Measurements from ENCODE around the gene JAKMIP1. TPM values are rescaled to one million over a fixed set of nuclear protein-coding genes. Genes with fewer than 3 reads are reported as not detected.

The JAKMIP1 gene
- total and polyA plus RNA-seq, 12 donors = 0.14 to 5.3 (median 2.9) TPM; not detected in 2

GRCh38 chr4:6189511-6189910, 10.8 kb downstream of the JAKMIP1 start:
- Histone ChIP-seq H3K4me1 (replicated peaks in 1 of 2) (no peaks in the 10 kb centered on the region), H3K27ac (no peak overlapping the region), H3K27me3 (peaks cover 3% of the 10 kb centered on the region), H3K4me3 (no peak overlapping the region), H3K36me3 (replicated peaks in 1 of 2) (no peaks in the 10 kb centered on the region), H3K9me3 (replicated peaks in 1 of 3) (no peaks in the 10 kb centered on the region)
- WGBS, 4 donors = 75 to 90% (median 86%) methylated on average over 5 of the region's 5 CpGs
- intact Hi-C loops (cut with DNase I) = no loop called here
- TF ChIP-seq POLR2A (IDR thresholded peaks at IDR 0.05) = no peak
- TF ChIP-seq CTCF (IDR thresholded peaks at IDR 0.05) = no peak
- DNase-seq = no peak

- H3K9me3 ChIP-seq (replicated peaks in 1 of 3) = no peaks in the 10 kb centered on the region
- peak in 1 of 7 donors; percentile 65 for DNase-seq
- intact Hi-C loops (cut with DNase I) = no loop called here
- H3K4me1 ChIP-seq (replicated peaks in 1 of 2) = no peaks in the 10 kb centered on the region
- no peak for TF ChIP-seq POLR2A (IDR thresholded peaks at IDR 0.05)
- TF ChIP-seq CTCF (IDR thresholded peaks at IDR 0.05) = no peak
- no peak overlapping the region for H3K27ac ChIP-seq
- 54 to 76% (median 64%) methylated on average over 8 of the region's 8 CpGs for WGBS, 4 donors
- H3K4me3 ChIP-seq = no peak overlapping the region
- peaks cover 3% of the 10 kb centered on the region for H3K27me3 ChIP-seq
- no peaks in the 10 kb centered on the region for H3K36me3 ChIP-seq (replicated peaks in 1 of 2)
These were observed 11.6 kb downstream of the JAKMIP1 start for GRCh38 chr4:6188687-6189305.

GRCh38 chr4:6184169-6184568, 16.2 kb downstream of the JAKMIP1 start:
- H3K27me3 ChIP-seq = no peaks in the 10 kb centered on the region
- no peak for DNase-seq
- no peaks in the 10 kb centered on the region for H3K4me1 ChIP-seq (replicated peaks in 1 of 2)
- H3K36me3 ChIP-seq (replicated peaks in 1 of 2) = no peaks in the 10 kb centered on the region
- TF ChIP-seq CTCF (IDR thresholded peaks at IDR 0.05) = no peak
- no peak for TF ChIP-seq POLR2A (IDR thresholded peaks at IDR 0.05)
- H3K9me3 ChIP-seq (replicated peaks in 1 of 3) = no peaks in the 10 kb centered on the region
- intact Hi-C loops (cut with DNase I) = no loop called here
- no peak overlapping the region for H3K27ac ChIP-seq
- WGBS, 4 donors = 66 to 74% (median 69%) methylated on average over 5 of the region's 5 CpGs
- no peak overlapping the region for H3K4me3 ChIP-seq

GRCh38 chr4:6183740-6184139, 16.6 kb downstream of the JAKMIP1 start:
- 68 to 71% (median 71%) methylated on average over 4 of the region's 4 CpGs for WGBS, 4 donors
- intact Hi-C loops (cut with DNase I) = no loop called here
- DNase-seq = no peak

More at GRCh38 chr4:6183740-6184139, 16.6 kb downstream of the JAKMIP1 start:
- no peaks in the 10 kb centered on the region for H3K9me3 ChIP-seq (replicated peaks in 1 of 3)
- H3K27me3 ChIP-seq = no peaks in the 10 kb centered on the region
- TF ChIP-seq CTCF (IDR thresholded peaks at IDR 0.05) = no peak
- no peak for TF ChIP-seq POLR2A (IDR thresholded peaks at IDR 0.05)
- no peaks in the 10 kb centered on the region for H3K36me3 ChIP-seq (replicated peaks in 1 of 2)
- H3K4me3 ChIP-seq = no peak overlapping the region
- H3K4me1 ChIP-seq (replicated peaks in 1 of 2) = no peaks in the 10 kb centered on the region
- H3K27ac ChIP-seq = no peak overlapping the region
